22Rv1 (cell line): ENCODE measurements around the gene GRAMD2B.

ENCODE experiments used
- H3K27ac ChIP-seq: fragments of 450-650 bp; 2 replicates; pipeline ENCODE4 v1.5.1; 2017
- CTCF ChIP-seq: fragments of 450-650 bp; IDR thresholded peaks from 2 replicates; pipeline ENCODE4 v1.5.1; 2017; ENCODE audit warnings: mild to moderate bottlenecking
- ZFX ChIP-seq: fragments of 450-650 bp; IDR thresholded peaks from 2 replicates; pipeline ENCODE4 v1.6.1; 2017; ENCODE audit warnings: antibody characterized with exemption, borderline replicate concordance

Gene GRAMD2B

DNA sequence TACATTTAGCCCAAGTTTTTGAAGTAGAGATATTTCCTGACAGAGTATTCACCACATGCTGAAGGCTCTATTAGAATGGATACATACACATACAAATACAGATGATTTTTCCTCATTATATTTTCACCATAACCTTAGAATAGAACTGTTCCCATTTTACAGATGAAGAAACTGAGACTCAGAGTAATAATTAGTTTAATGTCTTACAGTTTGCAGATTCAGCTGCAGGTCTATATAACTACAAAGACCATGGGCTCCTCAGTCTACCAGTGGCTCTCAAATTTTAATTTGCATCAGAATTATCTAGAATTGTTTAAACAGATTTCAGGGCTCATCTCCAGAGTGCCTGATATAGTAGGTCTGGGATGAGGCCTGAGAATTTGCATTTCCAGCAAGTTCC lies 64.4 kb downstream of the GRAMD2B start:
- H3K27ac ChIP-seq = no peak overlapping the region
- TF ChIP-seq CTCF (no peak), ZFX (no peak)

DNA sequence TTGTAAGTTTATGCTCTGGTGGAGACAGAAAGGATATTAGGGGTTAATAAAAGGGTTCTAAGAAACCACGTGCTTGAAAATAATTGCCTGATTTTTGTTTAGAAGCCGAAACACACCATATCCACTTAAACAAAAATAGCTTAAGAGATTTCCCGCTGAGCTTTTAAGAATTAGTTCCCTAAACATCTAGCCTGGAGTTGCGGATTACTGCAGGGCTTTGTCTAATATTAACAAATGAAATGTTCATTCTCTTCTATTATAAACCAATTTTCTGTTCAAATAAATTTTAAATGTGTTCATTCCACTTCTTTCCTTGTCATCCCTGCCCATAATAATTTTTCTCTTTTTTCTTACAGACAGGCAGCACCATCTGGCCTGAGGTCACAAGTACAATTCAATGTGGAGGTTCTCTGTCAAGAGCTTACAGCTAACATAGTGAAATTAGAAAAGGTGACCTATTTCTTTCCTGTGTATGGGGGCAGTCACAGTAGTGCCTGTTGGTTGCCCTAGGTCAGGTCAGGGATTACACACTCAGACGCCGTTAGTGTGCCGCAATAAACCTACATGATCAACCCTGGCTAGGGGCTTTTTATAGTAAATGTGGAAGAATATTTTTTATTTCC lies 65.3 kb downstream of the GRAMD2B start:
- H3K27ac ChIP-seq = no peak overlapping the region
- TF ChIP-seq CTCF (no peak), ZFX (no peak)

DNA sequence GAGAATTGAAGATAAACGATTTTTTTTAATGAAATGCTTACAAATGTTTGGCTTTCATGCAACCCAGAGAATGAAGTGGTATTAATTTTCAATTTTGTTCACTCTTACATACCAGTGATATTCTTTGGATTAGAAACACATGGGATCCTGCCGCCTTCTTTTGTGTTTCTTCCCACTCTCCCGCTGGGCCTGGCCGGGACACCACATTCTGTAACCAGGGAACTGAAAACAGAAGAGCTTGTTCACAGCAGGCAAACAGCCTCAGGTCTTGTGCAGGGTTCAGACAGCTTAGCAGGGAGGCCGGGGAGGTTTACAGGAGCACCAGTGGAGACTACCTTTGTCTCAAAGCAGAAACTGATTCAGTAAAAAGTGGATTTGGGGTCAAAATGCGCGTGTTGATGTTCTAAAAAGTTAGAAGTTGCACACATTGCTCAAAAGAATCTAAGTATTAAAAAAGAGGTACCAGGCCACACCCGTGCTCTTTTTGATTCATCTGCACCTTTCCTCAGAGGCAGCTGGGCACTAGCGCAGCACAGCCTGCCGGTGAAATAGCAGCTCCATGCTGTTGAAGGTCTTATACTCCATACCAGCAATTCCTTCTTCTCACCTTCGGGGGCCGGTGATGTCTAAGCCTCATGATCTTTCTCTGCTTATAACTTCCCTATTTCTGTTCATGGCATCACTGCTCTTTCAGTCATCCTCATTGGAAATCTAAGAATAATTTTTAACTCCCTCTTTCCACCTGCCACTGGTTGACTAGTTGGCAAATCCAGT lies 67.1 kb downstream of the GRAMD2B start:
- no peak for TF ChIP-seq CTCF
- no peak for TF ChIP-seq ZFX
- H3K27ac ChIP-seq = no peak overlapping the region

DNA sequence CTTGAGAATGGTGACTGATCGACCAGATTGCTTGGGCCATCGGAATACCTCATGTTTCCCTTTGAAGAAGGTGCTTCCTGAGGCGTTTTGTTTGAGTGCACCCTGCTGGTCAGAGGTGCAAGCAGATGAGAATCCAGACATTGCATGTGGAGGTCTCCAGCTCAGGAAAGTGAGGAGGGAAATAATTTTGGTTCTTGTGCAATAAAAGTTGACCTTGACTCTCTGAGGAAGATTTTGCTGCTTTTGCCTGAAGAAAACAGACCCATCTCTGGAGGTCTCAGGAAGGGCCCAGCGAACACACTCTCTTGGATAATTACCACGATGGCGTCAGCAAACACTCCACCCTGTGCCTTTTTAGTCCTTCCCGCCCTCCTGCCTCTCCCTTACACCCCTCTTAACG lies 69.7 kb downstream of the GRAMD2B start:
- TF ChIP-seq ZFX = no peak
- TF ChIP-seq CTCF = peak; percentile 42
- H3K27ac ChIP-seq = no peak overlapping the region

GRCh38 chr5:126494393-126494792 lies 71.2 kb downstream of the GRAMD2B start:
- TF ChIP-seq CTCF = no peak
- no peak for TF ChIP-seq ZFX
- H3K27ac ChIP-seq = no peak overlapping the region

DNA sequence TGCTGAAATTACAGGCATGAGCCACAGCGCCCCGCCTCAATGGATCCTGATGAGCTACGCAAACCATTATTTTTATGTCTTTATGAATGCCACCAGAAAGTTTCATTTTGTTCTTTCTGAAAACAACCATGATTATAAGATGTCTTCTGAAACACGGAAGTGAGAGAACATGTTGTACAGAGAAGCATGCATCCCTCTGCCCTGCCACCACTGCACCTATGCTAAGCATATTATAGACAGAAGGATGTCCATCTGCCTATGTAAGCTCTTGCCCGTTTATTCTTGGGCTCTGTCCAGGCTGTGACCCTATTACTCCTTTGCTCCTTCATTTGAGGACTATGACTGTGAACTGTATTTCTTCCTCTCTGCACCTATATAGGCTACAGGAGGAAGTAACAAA lies 74.3 kb downstream of the GRAMD2B start:
- TF ChIP-seq ZFX = no peak
- TF ChIP-seq CTCF = no peak
- H3K27ac ChIP-seq = no peak overlapping the region

GRCh38 chr5:126499278-126499677 lies 76.1 kb downstream of the GRAMD2B start:
- no peak overlapping the region for H3K27ac ChIP-seq
- no peak for TF ChIP-seq CTCF
- no peak for TF ChIP-seq ZFX
